Sigmoid colon (tissue), 7 donors: ENCODE data around the gene CISD1. TPM values are rescaled to one million over a fixed set of nuclear protein-coding genes. Genes with fewer than 3 reads are reported as not detected.
"Not testable (repeated sequence)": the region's sequence is repeated elsewhere in the genome, so short reads cannot be mapped to it uniquely, and the experiment has no call there.

Source experiments
- DNase-seq: peaks from one replicate; pipeline ENCODE4 v3.0.0-alpha.2; 2019
- H3K27ac ChIP-seq, 4 donors: fragments of 200-600 bp; sonication (generic); one replicate each; pipeline ENCODE4 v1.5.1; 2016 to 2019; ENCODE audit warnings: mild to moderate bottlenecking in 1 of 4
- H3K27me3 ChIP-seq, 3 donors: fragments of 200-600 bp; sonication (generic); one replicate each; pipeline ENCODE4 v1.5.1; 2019; ENCODE audit warnings: mild to moderate bottlenecking in 1 of 3
- H3K36me3 ChIP-seq, 4 donors: fragments of 200-600 bp; sonication (generic); one replicate each; pipeline ENCODE4 v1.5.1; 2016 to 2019
- H3K4me1 ChIP-seq, 4 donors: fragments of 200-600 bp; sonication (generic); one replicate each; pipeline ENCODE4 v1.5.1; 2017 to 2019
- H3K4me3 ChIP-seq, 4 donors: fragments of 200-600 bp; sonication (generic); one replicate each; pipeline ENCODE4 v1.5.1; 2017 to 2019; ENCODE audit warnings: mild to moderate bottlenecking in 2 of 4, moderate library complexity in 1 of 4
- H3K9me3 ChIP-seq, 4 donors: fragments of 200-600 bp in 3 of 4; sonication (generic) in 3 of 4; one replicate each; pipeline versions ENCODE4 v1.5.1 to v1.6.1; 2013 to 2019
- CTCF ChIP-seq, 4 experiments: fragments of 450-650 bp in 3 of 4; fragments of 200-600 bp in 1 of 4; IDR thresholded peaks; one replicate each; pipeline ENCODE4 v1.5.1; 2016 to 2019; ENCODE audit warnings: antibody characterized with exemption in 4 of 4, mild to moderate bottlenecking in 3 of 4, moderate library complexity in 2 of 4
- EP300 ChIP-seq, 4 donors: sonication (generic); formaldehyde crosslinking; IDR thresholded peaks; one replicate each; pipeline ENCODE4 v1.6.1; 2017; ENCODE audit warnings: antibody characterized with exemption in 4 of 4
- POLR2A ChIP-seq, 2 donors: fragments of 450-650 bp; IDR thresholded peaks; one replicate each; pipeline ENCODE4 v1.6.1; 2016; ENCODE audit warnings: antibody characterized with exemption in 2 of 2, mild to moderate bottlenecking in 2 of 2, moderate library complexity in 2 of 2
- POLR2AphosphoS5 ChIP-seq, 4 donors: sonication (generic); formaldehyde crosslinking; IDR thresholded peaks; one replicate each; pipeline ENCODE4 v1.6.1; 2017; ENCODE audit warnings: antibody characterized with exemption in 4 of 4
- WGBS, 2 donors: extraction: QIAGEN DNeasy Blood & Tissue Kit; methylation state at CpG; one replicate each; pipeline ENCODE4 v1.1.7; 2013; 5-methylcytosine and 5-hydroxymethylcytosine counted together
- intact Hi-C: fragments of 100-400 bp; cut with DNase I; formaldehyde crosslinking; loops from one replicate; pipeline ENCODE4 v1.15.1; 2023
- polyA plus RNA-seq, 3 donors: library from polyadenylated mRNA; stranded (reverse); fragments of 200-250 nt; gene quantifications; one replicate each; pipeline ENCODE4 v1.2.3, GENCODE V29; 2013
- total RNA-seq, 4 donors: library from RNA; depleted of rRNA; stranded (reverse); fragments of >200 nt; gene quantifications; one replicate each; pipeline ENCODE4 v1.1.0, GENCODE V29; 2016
- donor health status: healthy with polysubstance abuse.
- donor health status: Bipolar disorder and iron deficiency.
- donor health status: healthy.

The CISD1 gene
- total RNA-seq: 10 to 100 TPM; 22.1 to 34.9 (median 25.9) TPM
- 10 to 100 TPM; 31.2 to 56.6 (median 41.9) TPM for polyA plus RNA-seq

DNA sequence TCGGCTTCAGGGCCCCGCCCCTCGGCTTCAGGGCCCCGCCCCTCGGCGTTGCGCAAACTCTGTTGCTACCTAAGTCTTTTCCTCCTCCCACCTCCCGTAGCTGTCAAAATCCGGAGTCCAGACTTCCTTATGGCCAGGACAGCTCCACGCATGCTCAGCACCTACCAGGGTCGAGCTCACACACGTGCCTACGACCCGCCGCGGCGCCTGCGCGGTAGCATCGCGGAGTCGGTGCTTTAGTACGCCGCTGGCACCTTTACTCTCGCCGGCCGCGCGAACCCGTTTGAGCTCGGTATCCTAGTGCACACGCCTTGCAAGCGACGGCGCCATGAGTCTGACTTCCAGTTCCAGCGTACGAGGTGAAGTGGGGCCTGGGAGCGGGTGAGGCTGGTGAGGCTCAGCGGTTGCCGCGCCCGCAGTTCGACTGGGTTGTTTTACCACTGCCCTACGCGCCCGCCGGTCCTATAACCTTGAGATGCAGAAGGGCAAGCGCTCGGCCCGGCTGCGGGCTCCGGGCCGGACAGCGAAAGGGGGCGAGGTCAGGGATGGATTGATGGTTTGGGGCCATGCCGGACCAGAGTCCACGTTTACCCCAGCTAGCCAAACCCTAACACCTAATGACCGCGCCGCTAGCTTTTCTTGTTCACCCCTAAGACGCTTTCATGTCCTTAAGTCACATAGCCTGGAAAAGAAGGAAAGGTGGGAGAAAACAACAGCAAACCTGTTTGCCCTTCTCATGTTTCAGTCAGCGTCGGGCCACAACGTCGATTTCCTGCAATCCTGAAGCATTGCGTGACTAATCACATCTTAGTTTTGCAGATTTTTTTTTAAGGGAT, at the start of gene CISD1:
Gene CISD1 (plus strand): TSS at position 217 of the 836 bp plus-strand sequence. CDS start 112 bp downstream, at position 329.
- Histone ChIP-seq H3K27me3 (no peaks in the 10 kb centered on the region), H3K27ac (peak within 1 kb of the TSS; percentile 96 to 99 (median 98)), H3K4me1 (peaks cover 0 to 30% (median 22%) of the 10 kb centered on the region in 4 donors), H3K36me3 (no peaks in the 10 kb centered on the region), H3K9me3 (no peaks in the 10 kb centered on the region), H3K4me3 (peak within 1 kb of the TSS; percentile 71 to 85 (median 82))
- TF ChIP-seq CTCF (IDR thresholded peaks at IDR 0.05): no peak
- TF ChIP-seq POLR2AphosphoS5 (IDR thresholded peaks at IDR 0.05): peak; percentile 92 to 98 (median 94)
- TF ChIP-seq EP300 (IDR thresholded peaks at IDR 0.05): peak in 1 of 4 donors; percentile 57
- peak; percentile 78 to 79 for TF ChIP-seq POLR2A (IDR thresholded peaks at IDR 0.05)
- intact Hi-C loops: loop anchor here (10.0 kb wide), 1 partner anchor 116 kb away; the partner anchor contains the start of gene TFAM
- DNase-seq: peak; percentile 99
- WGBS, 2 donors: 0% methylated on average over 66 of the region's 66 CpGs

DNA sequence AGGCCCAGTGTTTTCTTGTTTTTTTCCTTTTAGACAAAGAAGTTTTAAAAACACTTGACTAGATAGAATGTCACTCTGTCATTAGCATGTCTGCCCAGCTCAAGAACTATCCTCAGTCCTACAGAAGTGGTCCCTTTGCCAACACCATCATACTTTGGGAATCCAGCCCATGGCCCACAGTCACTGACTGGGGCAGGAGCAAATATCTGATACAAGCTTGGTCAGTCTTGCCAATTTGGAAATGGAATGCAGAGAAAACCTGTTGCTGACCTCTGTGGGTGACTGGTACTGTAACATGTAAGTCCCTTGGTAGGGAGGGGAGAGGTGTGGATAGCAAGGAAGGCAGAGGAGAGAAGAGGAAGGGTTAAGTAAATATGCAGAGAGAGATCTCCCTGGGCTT, 49.1 kb upstream of the CISD1 start:
- no peak for DNase-seq
- Histone ChIP-seq H3K4me3 (no peak overlapping the region), H3K27me3 (no peaks in the 10 kb centered on the region), H3K9me3 (no peaks in the 10 kb centered on the region), H3K4me1 (no peaks in the 10 kb centered on the region), H3K36me3 (no peaks in the 10 kb centered on the region), H3K27ac (no peak overlapping the region)
- intact Hi-C loops: no loop called here
- TF ChIP-seq POLR2AphosphoS5 (IDR thresholded peaks at IDR 0.05) (no peak), EP300 (IDR thresholded peaks at IDR 0.05) (no peak), POLR2A (IDR thresholded peaks at IDR 0.05) (no peak), CTCF (IDR thresholded peaks at IDR 0.05) (no peak)

DNA sequence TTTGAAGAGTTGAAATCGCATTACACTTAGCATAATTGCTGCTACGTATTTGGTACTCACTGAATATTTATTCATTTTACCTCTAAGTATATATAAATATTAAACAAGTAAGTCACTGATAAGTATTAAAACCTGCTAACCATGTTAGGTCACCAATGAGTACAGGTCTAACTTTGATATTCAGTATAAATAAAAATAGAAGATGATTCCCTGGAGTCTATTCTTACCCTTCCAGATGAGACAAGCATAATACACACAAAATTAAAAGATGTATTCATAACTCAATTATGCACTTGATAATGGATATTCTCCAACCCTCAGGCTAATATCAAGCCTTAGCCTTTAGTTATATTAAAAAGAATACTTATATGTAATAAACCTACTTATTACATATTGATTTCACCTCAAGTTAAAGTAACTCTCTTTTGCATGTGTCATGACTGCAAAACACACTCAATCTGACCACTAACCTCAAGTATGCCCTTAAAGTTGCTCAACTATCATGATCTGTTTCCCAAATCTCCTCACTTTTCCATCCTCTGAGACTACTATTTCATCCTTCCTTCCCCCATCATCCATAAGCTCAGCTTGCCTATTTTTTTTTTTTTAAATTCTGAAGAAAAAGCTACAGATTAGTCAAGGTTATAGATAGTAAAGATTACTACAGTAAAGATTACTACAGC, 48.1 kb upstream of the CISD1 start:
- intact Hi-C loops: no loop called here
- Histone ChIP-seq H3K27me3 (no peaks in the 10 kb centered on the region), H3K4me1 (no peaks in the 10 kb centered on the region), H3K9me3 (no peaks in the 10 kb centered on the region), H3K4me3 (no peak overlapping the region), H3K36me3 (no peaks in the 10 kb centered on the region), H3K27ac (no peak overlapping the region)
- TF ChIP-seq EP300 (IDR thresholded peaks at IDR 0.05) (no peak), CTCF (IDR thresholded peaks at IDR 0.05) (no peak), POLR2A (IDR thresholded peaks at IDR 0.05) (no peak), POLR2AphosphoS5 (IDR thresholded peaks at IDR 0.05) (no peak)
- DNase-seq: no peak
- 97 to 98% methylated on average over 2 of the region's 2 CpGs for WGBS, 2 donors

DNA sequence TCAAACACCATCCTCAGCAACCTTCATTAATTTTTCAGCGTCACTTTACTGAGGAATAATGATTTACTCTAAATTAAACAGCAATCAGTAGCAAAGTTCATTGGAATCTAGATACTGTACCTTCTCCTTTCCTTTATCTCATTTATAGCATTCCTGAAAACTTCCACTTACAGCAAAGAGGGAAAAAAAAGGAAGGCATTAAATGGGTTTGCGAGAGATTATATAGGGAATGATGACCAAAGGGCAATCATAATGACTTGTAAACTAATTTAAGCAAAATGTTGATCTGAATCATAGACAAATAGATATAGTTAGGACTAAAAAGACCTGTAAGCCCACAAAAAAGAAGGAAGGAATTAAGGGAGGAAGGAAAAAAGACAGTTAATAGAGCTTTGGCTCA, 43.3 kb upstream of the CISD1 start:
- Histone ChIP-seq H3K27ac (no peak overlapping the region), H3K27me3 (no peaks in the 10 kb centered on the region), H3K9me3 (no peaks in the 10 kb centered on the region), H3K4me3 (no peak overlapping the region), H3K36me3 (peaks cover 0 to 9% (median 1%) of the 10 kb centered on the region in 4 donors), H3K4me1 (no peaks in the 10 kb centered on the region)
- WGBS, 2 donors: 16 to 73% methylated on average over 2 of the region's 2 CpGs
- no peak for TF ChIP-seq CTCF (IDR thresholded peaks at IDR 0.05)
- no peak for TF ChIP-seq POLR2A (IDR thresholded peaks at IDR 0.05)
- no peak for TF ChIP-seq POLR2AphosphoS5 (IDR thresholded peaks at IDR 0.05)
- no peak for TF ChIP-seq EP300 (IDR thresholded peaks at IDR 0.05)
- DNase-seq: no peak
- intact Hi-C loops: no loop called here

DNA sequence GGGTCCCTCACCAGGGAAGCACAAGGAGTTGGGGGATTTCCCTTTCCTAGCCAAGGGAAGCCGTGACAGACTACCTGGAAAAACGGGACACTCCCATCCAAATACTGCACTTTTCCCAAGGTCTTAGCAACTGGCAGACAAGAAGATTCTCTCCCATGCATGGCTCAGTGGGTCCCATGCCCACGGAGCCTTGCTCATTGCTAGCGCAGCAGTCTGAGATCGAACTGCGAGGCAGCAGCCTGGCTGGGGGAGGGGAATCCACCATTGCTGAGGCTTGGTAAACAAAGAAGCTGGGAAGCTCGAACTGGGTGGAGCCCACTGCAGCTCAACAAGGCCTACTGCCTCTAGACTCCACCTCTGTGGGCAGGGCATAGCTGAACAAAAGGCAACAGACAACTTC, 39.1 kb upstream of the CISD1 start:
- H3K27ac ChIP-seq, H3K4me1 ChIP-seq, H3K9me3 ChIP-seq, H3K4me3 ChIP-seq, intact Hi-C loops, DNase-seq, H3K27me3 ChIP-seq: not testable (repeated sequence)
- peaks cover 0 to 14% (median 1%) of the 10 kb centered on the region in 4 donors for H3K36me3 ChIP-seq
- 87 to 92% methylated on average over 7 of the region's 7 CpGs for WGBS, 2 donors
